Breast epithelium (tissue), 3 donors: ENCODE data around the gene KLHL42.

Experiments
- POLR2AphosphoS5 ChIP-seq, 3 donors: sonication (generic); formaldehyde crosslinking; IDR thresholded peaks; one replicate each; pipeline ENCODE4 v1.6.1; 2017; ENCODE audit warnings: antibody characterized with exemption in 3 of 3
- TF ChIP-seq, protein P1 (sequence below), 3 donors: fragments of 450-650 bp; IDR thresholded peaks; one replicate each; pipeline ENCODE4 v1.5.1; 2016 to 2017; ENCODE audit warnings: antibody characterized with exemption in 3 of 3, mild to moderate bottlenecking in 3 of 3, moderate library complexity in 3 of 3

DNA sequence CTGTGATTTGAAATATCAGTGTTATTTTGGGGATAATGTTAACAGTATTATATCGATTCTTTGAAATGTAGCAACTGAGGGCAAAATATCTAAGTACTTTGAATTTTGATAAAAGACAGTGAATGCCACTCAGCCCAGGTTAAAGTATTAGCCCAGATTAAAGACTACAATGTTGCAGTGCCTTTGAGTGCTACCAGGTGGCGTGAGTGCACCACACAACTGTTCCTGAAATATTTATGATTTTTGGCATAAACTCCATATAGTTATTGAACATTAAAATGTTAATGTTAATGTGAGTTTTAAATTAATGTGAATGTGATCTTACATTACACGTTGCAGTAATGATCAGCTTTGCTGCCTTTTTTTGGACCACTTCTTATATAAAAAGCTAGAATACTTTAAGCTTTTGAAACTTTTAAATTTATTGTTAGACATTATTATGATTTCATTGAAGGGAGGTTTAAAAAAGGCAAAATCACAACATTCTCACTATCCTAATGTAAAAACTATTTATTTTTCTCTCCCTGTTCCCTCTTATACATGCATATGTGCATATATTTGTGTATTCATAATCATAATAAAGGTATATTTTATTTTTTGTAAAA is 46.9 kb upstream of the KLHL42 start:
- TF ChIP-seq, protein P1, sequence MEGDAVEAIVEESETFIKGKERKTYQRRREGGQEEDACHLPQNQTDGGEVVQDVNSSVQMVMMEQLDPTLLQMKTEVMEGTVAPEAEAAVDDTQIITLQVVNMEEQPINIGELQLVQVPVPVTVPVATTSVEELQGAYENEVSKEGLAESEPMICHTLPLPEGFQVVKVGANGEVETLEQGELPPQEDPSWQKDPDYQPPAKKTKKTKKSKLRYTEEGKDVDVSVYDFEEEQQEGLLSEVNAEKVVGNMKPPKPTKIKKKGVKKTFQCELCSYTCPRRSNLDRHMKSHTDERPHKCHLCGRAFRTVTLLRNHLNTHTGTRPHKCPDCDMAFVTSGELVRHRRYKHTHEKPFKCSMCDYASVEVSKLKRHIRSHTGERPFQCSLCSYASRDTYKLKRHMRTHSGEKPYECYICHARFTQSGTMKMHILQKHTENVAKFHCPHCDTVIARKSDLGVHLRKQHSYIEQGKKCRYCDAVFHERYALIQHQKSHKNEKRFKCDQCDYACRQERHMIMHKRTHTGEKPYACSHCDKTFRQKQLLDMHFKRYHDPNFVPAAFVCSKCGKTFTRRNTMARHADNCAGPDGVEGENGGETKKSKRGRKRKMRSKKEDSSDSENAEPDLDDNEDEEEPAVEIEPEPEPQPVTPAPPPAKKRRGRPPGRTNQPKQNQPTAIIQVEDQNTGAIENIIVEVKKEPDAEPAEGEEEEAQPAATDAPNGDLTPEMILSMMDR (IDR thresholded peaks at IDR 0.05): peak; percentile 57 to 81 (median 76)
- no peak for TF ChIP-seq POLR2AphosphoS5 (IDR thresholded peaks at IDR 0.05)
